WTC11 (cell line): Measurements from ENCODE around the gene XDH. TPM values are rescaled to one million over a fixed set of nuclear protein-coding genes. Genes with fewer than 3 reads are reported as not detected.
A peak's percentile ranks its signal among the peaks of the same experiment; 100 is the strongest.

Source experiments
- ATAC-seq: fragments of 200-7000 bp; cut with Tn5 transposase; 2 replicates; pipeline ENCODE4 v1.10.0; 2021; ENCODE audit warnings: mild to moderate bottlenecking, moderate library complexity
- CTCF ChIA-PET: fragments of 300-600 bp; sonication (Branson Sonifier 250); formaldehyde crosslinking; loops from one replicate; lab custom pipeline; 2021; ENCODE audit warnings: antibody characterized with exemption; lab: Charles Lee
- POLR2A ChIA-PET: fragments of 350-600 bp; sonication (Branson Sonifier 250); formaldehyde crosslinking; loops from one replicate; lab custom pipeline; 2021; ENCODE audit warnings: antibody characterized with exemption; lab: Charles Lee
- DNase-seq: peaks from one replicate; pipeline ENCODE4 v3.0.0; 2021; ENCODE audit warnings: low spot score
- H3K27ac Mint-ChIP-seq: 2 replicates; pipeline ENCODE4 v1.8.0; 2021; ENCODE audit warnings: mixed read lengths
- H3K27me3 Mint-ChIP-seq: 2 replicates; pipeline ENCODE4 v1.8.0; 2021; ENCODE audit warnings: low read depth, mild to moderate bottlenecking, moderate library complexity, mixed read lengths
- H3K36me3 Mint-ChIP-seq: 2 replicates; pipeline ENCODE4 v1.8.0; 2021; ENCODE audit warnings: mixed read lengths
- H3K4me1 Mint-ChIP-seq: 2 replicates; pipeline ENCODE4 v1.8.0; 2022; ENCODE audit warnings: mixed read lengths
- H3K4me3 Mint-ChIP-seq: 2 replicates; pipeline ENCODE4 v1.8.0; 2021; ENCODE audit warnings: mild to moderate bottlenecking, moderate library complexity, mixed read lengths
- H3K9me3 Mint-ChIP-seq: 2 replicates; pipeline ENCODE4 v1.8.0; 2021; ENCODE audit warnings: mixed read lengths
- AR ChIP-seq: fragments of 250-450 bp; sonication (Bioruptor Pico); IDR thresholded peaks from 2 replicates; pipeline ENCODE4 v1.9.0; 2021; ENCODE audit warnings: mild to moderate bottlenecking
- E2F1 ChIP-seq: sonication (generic); formaldehyde crosslinking; IDR thresholded peaks from 2 replicates; pipeline ENCODE4 v1.8.0; 2022; ENCODE audit warnings: mild to moderate bottlenecking, missing genetic modification reagents
- ELF4 ChIP-seq: sonication (generic); formaldehyde crosslinking; IDR thresholded peaks from 2 replicates; pipeline ENCODE4 v1.8.1; 2022; ENCODE audit warnings: low read depth, mild to moderate bottlenecking, moderate library complexity, missing genetic modification reagents
- HMGA2 ChIP-seq: fragments of 250-450 bp; sonication (Bioruptor Pico); IDR thresholded peaks from 2 replicates; pipeline ENCODE4 v1.4.0; 2021; ENCODE audit warnings: mild to moderate bottlenecking, moderate library complexity
- JUN ChIP-seq: sonication (generic); formaldehyde crosslinking; IDR thresholded peaks from 2 replicates; pipeline ENCODE4 v1.8.0; 2023; ENCODE audit warnings: mild to moderate bottlenecking, missing genetic modification reagents
- NFATC4 ChIP-seq: fragments of 250-450 bp; sonication (Bioruptor Pico); IDR thresholded peaks from 2 replicates; pipeline ENCODE4 v1.9.0; 2021; ENCODE audit warnings: mild to moderate bottlenecking
- SMAD3 ChIP-seq: sonication (generic); formaldehyde crosslinking; IDR thresholded peaks from 2 replicates; pipeline ENCODE4 v1.8.0; 2022; ENCODE audit warnings: missing genetic modification reagents, mild to moderate bottlenecking, borderline replicate concordance
- ZNF121 ChIP-seq: sonication (generic); formaldehyde crosslinking; IDR thresholded peaks from 2 replicates; pipeline ENCODE4 v1.8.0; 2023; ENCODE audit warnings: missing genetic modification reagents
- total RNA-seq: library from RNA; stranded (reverse); gene quantifications from 3 replicates; pipeline ENCODE4 v1.2.3, GENCODE V29; 2021
- TF ChIP-seq, protein P1 (sequence below): fragments of 250-450 bp; sonication (Bioruptor Pico); conservative IDR thresholded peaks from 2 replicates; pipeline ENCODE4 v1.9.0; 2021; ENCODE audit warnings: mild to moderate bottlenecking

XDH gene
- total RNA-seq, 1 experiment from 2014 or later, result 3.0 TPM

- TF ChIP-seq AR (CRISPR knock-in tag) (no peak), JUN (no peak)
- TF ChIP-seq, protein P1, sequence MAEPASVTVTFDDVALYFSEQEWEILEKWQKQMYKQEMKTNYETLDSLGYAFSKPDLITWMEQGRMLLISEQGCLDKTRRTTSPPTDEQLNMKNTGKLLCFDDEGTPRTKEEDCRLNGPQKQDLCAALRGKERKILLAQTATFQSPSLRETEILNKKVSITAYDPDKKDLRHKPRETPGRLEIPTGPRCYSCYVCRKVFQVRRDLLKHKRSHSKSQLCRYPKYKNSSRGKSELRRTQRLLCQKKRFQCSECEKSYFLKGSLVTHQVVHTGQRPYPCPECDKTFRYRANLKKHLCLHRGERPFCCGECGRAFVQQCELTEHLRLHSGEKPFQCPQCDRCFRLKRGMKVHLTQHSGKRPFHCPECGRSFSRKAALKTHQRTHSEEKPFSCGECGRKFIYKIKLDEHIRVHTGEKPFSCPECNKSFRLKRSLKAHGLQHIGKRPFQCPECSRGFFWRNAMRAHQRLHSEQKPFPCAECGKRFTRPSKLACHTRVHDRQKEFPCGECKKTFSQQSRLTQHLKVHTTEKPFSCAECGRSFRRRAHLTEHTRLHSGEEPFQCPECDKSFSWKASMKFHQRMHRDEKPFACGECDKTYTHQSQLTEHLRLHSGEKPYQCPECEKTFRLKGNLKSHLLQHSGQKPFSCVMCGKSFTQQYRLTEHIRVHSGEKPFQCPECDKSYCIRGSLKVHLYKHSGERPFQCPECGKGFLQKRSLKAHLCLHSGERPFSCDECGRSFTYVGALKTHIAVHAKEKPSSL, result no peak
Observed at GRCh38 chr2:31286961-31287550, 127.5 kb downstream of the XDH start (continued).

- peaks cover 24% of the 10 kb centered on the region for H3K4me1 Mint-ChIP-seq
- H3K27ac Mint-ChIP-seq, result 0 out of 2 replicates have a peak overlapping the region, but pooled peaks have one; percentile 9
- H3K27me3 Mint-ChIP-seq, result no peaks in the 10 kb centered on the region; the same call in 1 of the 2 replicates
- CTCF ChIA-PET, result interaction anchor here (0.7 to 1.3 kb wide), 3 partner anchors 92 to 575 kb away, joined by 3 to 4 read pairs (median 3); no protein-coding TSS in a partner anchor
- peaks cover 8% of the 10 kb centered on the region for H3K9me3 Mint-ChIP-seq
- TF ChIP-seq SMAD3 (CRISPR knock-in tag) (no peak), ELF4 (CRISPR knock-in tag) (no peak), E2F1 (CRISPR knock-in tag) (no peak), HMGA2 (CRISPR knock-in tag) (no peak), NFATC4 (CRISPR knock-in tag) (no peak), ZNF121 (CRISPR knock-in tag) (no peak)
- H3K36me3 Mint-ChIP-seq, result 0 out of 2 replicates have a peak, but pooled peaks cover 2% of the 10 kb centered on the region
- POLR2A ChIA-PET, result interaction anchor here (0.6 to 1.0 kb wide), 2 partner anchors 131 to 984 kb away, joined by 3 to 4 read pairs; no protein-coding TSS in a partner anchor
- DNase-seq (no peak), ATAC-seq (peak; percentile 51; the same call in 1 of the 2 replicates)
- H3K4me3 Mint-ChIP-seq, result no peak overlapping the region
Observed at GRCh38 chr2:31286230-31286629, 128.3 kb downstream of the XDH start.

Other genes starting within 250 kb of the XDH start
- gene CAPN14, start 197.2 kb downstream of the XDH start, total RNA-seq, result 0.11 to 0.37 TPM (median 0.11 TPM) in 3 replicates
- 9.8 to 10.2 TPM (median 10.0 TPM) in 3 replicates for gene EHD3, start 180.6 kb downstream of the XDH start, total RNA-seq
- 0.05 to 0.07 TPM (median 0.05 TPM) in 3 replicates for gene SRD5A2, start 166.2 kb upstream of the XDH start, total RNA-seq